NCI-H1694 (cell line): ENCODE results near the gene QKI.
"Not testable (repeated sequence)": the region's sequence is repeated elsewhere in the genome, so short reads cannot be mapped to it uniquely, and the experiment has no call there.

Experiments
- DNase-seq: peaks from one replicate; lab custom pipeline; 2025; lab: John Stamatoyannopoulos, UW

QKI gene

GRCh38 chr6:163579880-163580295 lies 165.4 kb downstream of the QKI start:
- DNase-seq: no peak

DNA sequence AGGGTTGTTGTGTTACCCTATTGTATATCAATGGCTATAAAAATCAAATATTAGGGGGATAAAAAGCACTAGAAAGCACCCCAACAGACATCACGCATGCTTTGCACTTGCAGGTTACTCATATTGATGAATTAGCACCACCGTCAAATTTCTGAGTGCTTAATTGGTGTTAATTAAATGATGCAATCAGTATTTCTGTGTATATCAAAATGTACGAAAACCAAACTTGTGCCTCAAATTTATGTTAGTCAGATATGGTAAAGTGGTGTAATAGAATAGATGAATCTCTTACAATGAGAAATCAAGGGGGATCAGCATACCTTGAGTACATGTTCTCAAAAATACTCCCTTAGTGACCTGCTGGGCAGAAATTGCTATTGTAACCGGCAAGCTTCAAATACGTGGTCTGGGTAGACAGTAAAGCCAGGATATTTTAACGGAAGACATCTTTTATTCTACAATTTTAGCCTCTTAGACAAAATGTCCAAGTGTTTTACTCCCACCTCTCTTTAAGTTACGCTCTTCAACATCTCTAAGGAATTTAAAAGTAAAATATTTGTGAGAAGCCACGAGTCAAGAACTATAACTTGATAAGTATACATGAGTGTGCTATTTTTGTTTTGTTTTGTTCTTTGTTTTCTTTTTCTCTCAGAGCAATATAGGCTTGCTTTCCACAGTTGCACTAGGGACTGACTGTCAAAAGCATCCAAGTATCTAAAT lies 166.0 kb downstream of the QKI start:
- no peak for DNase-seq

- DNase-seq: no peak
These were observed 169.0 kb downstream of the QKI start for GRCh38 chr6:163583558-163583957.

GRCh38 chr6:163585932-163586437 lies 171.5 kb downstream of the QKI start:
- DNase-seq: no peak

- DNase-seq: no peak
These were observed 172.4 kb downstream of the QKI start for GRCh38 chr6:163586888-163587287.

DNA sequence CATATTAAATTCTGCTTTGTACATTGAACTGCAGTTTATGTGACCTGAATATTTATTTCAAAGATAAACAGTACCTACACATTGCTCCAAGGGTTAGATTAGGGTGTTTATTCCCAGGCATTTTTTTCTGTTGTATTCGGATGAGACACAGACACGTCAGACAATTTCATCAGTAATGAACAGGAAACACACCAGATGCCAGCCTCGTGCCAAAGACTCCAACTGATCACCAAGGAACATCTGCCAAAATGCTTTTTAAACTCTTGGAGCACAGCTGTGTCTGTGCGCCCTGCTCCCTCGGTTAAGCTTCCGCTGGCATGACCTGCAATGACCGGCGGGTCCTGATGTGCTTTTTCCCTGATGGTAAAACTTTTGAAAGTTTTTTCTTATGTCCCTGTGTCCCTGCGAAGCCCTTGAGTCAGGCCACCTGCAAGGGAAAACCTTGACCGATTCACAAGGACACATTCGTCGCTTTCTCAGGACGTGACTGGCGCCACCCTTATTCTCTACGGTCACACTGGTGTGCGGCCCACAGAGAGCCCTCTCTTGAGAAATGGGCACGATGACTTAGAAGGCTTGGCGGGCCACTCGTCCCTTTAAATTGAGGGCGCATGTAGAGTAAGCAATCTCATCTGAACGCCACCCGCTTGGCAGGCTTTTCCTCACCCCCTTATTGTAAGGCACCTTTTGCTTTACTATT lies 173.9 kb downstream of the QKI start:
- DNase-seq: no peak

DNA sequence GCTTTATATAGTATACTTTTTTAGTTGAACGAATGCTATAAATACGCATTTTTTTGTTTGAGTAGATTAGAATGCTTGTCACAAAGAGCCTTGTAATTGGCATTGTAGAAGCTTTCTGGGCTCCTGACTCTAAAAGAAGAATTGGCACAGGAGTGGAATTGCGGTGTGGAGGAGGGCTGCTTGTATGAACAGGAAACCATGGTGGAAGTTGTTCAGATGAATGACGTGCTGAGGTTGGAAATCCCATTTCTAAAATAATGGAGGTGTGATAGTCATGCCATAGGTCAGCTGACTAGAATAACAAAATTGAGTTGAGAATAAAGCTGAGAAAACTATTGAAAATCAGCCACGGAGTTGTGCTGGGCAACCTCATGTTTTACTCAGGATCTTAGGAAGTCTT lies 174.9 kb downstream of the QKI start:
- no peak for DNase-seq

DNA sequence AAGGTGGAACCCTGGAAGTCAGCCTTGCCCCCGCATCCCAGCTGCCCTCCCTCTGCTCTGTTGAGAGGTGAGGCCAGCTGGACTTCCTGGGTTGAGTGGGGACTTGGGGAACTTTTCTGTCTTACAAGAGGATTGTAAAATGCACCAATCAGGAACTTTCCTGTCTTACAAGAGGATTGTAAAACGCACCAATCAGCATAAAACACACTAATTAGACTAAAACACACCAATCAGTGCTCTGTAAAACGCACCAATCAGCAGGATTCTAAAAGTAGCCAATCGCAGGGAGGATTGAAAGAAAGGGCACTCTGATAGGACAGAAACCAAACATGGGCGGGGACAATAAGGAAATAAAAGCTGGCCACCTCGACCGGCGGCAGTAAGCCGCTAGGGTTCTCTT lies 175.6 kb downstream of the QKI start:
- DNase-seq: not testable (repeated sequence)

GRCh38 chr6:163592872-163593271 lies 178.4 kb downstream of the QKI start:
- no peak for DNase-seq

GRCh38 chr6:163596174-163596573 lies 181.7 kb downstream of the QKI start:
- DNase-seq: no peak

GRCh38 chr6:163599136-163599535 lies 184.6 kb downstream of the QKI start:
- DNase-seq: no peak

DNA sequence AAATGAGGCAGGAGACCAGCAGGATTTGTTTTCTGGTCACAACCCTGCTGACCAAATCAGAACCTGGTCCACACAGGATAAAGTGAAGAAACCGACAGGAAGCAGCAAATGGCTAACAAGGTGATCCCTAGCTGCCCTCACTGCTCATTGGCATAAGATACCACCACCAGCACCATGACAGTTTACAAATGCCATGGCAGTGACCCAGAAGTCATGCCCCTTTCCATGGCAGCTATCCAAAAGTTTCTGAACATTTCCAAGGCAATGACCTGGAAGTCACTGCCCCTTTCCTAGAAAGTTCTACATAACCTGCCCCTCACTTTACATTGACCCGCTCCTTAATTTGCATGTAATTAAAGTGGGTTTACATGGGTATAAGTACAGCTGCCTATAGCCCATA lies 185.2 kb downstream of the QKI start:
- DNase-seq: no peak

GRCh38 chr6:163600331-163600730 lies 185.8 kb downstream of the QKI start:
- DNase-seq: no peak

DNA sequence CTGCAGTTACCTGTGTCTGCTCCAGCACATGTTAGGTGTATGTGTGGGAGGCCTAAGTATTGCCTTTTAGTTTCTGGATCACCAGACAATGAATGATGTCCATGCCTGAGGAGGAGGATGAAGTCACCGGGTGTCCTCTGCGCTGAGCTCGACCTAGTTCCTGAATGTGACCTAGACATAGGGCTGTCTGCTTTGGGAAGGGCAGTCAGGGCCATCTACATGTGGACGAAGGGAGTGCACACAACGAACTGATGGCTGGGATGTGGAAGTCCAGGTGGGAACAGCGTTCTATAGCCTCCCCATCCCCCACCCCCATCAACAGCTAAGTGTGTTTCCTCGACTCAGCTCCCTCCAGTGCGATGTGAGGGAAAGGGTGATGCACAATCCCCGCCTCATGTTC lies 186.3 kb downstream of the QKI start:
- no peak for DNase-seq

- no peak for DNase-seq
These were observed 188.3 kb downstream of the QKI start for GRCh38 chr6:163602851-163603250.

DNA sequence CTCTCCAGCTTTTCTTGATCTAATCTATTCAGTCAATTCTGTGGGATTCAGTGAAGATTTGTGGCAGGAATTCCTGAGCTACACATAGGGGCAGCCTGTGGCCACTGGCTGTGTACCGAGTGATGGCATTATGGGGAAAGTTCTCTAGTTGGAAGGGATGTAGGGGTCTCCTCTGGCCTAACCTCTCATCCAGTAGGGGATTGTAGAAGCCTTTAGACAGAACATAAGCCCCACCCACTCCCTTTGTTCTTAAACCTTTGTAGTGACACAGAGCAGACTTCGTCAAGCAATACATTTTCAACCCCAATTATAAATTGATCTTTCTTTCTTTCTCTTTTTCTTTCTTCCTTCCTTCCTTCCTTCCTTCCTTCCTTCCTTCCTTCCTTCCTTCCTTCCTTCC lies 188.9 kb downstream of the QKI start:
- DNase-seq: no peak

GRCh38 chr6:163605385-163606097 lies 191.0 kb downstream of the QKI start:
- DNase-seq: no peak

GRCh38 chr6:163607792-163608191 lies 193.3 kb downstream of the QKI start:
- no peak for DNase-seq

DNA sequence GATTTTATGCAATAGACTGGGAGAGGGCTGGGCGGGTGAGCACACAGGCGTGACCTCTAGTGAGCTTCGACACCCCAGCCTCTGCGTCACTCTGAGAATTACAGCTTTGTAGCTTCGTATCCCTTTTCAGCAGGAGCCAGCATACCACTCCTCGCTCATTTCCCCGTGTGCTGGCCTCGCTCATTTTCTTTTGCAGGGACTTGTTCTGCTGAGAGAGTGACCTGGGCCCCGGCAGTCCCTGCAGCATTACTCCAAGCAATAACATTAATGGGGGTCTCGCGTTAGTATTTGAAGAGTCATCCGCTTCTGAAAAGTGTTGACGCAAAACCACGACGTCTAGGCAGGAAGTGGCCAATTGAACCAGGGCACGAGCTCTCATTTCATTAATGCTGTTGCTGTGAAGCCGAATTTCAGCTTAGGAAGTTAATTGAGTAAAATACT lies 193.7 kb downstream of the QKI start:
- no peak for DNase-seq

DNA sequence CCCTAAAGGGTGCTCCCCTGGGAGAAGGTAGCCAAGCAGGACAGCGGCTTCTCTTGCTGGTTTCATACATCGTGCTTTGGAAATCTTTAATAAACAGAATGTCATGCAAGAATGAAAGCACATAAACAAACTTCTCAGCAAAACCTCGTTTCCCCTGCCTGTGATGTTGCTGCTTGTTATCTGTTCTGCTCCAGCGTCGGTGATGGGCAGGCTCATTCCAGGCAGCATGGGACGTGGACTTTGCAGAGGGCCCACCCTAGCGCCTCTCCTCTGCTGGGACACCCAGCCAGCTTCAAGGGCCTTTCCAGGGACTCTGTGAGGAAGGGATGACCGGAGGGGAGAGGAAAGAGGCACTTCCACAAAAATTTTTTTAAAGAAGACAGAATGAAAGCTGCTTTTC lies 197.7 kb downstream of the QKI start:
- DNase-seq: no peak

- no peak for DNase-seq
These were observed 198.5 kb downstream of the QKI start for GRCh38 chr6:163613025-163613424.

- no peak for DNase-seq
These were observed 199.2 kb downstream of the QKI start for GRCh38 chr6:163613668-163614067.

DNA sequence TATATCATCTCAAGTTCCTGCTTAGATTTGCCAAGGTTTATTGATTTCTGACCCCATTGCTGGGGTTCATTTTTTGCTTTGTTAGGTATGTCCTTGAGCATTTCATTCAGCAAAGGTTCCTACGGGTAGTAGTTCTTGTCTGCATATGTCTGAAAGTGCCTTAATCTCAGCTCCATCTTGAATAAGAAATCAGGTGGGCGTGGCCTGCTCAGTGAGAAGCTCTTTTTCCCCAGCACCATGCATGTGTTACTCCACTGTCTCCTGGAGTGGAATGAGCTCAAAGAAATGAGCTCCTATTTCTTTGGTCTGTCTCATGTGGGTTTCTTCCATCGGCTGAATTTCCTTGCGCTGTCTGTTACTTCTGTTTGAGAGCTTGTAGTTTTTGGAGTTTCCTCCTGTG lies 201.9 kb downstream of the QKI start:
- DNase-seq: no peak
